GM12891 (cell line): ENCODE data around the gene DCAF15.
"Not testable (repeated sequence)": the region's sequence is repeated elsewhere in the genome, so short reads cannot be mapped to it uniquely, and the experiment has no call there.

Source experiments
- DNase-seq: peaks from one replicate; pipeline ENCODE4 v3.0.0; 2011; ENCODE audit warnings: low spot score; ENCODE audit not compliant: insufficient read length
- FAIRE-seq: peaks from 2 replicates; lab custom pipeline; 2011; peaks lifted over from hg19 to GRCh38; lab: Jason Lieb, UNC
- PAX5 ChIP-seq: IDR thresholded peaks from 2 replicates; pipeline ENCODE4 v1.6.1; 2011; ENCODE audit warnings: low read length, moderate library complexity, mild to moderate bottlenecking; ENCODE audit not compliant: insufficient read depth, severe bottlenecking
- POLR2A ChIP-seq: IDR thresholded peaks from 2 replicates; pipeline ENCODE4 v1.6.1; 2011; ENCODE audit warnings: low read depth, low read length, control low read depth
- POLR2AphosphoS5 ChIP-seq: IDR thresholded peaks from 2 replicates; pipeline ENCODE4 v1.6.1; 2011; ENCODE audit warnings: low read depth, low read length, control low read depth
- POU2F2 ChIP-seq: IDR thresholded peaks from 2 replicates; pipeline ENCODE4 v1.6.1; 2011; ENCODE audit warnings: low read depth, mild to moderate bottlenecking, control low read depth, low read length, moderate library complexity
- SPI1 ChIP-seq: IDR thresholded peaks from 2 replicates; pipeline ENCODE4 v1.6.1; 2011; ENCODE audit warnings: low read depth, low read length, control low read depth
- TAF1 ChIP-seq: IDR thresholded peaks from 2 replicates; pipeline ENCODE4 v1.6.1; 2011; ENCODE audit warnings: low read depth, low read length, control low read depth

Gene DCAF15

DNA sequence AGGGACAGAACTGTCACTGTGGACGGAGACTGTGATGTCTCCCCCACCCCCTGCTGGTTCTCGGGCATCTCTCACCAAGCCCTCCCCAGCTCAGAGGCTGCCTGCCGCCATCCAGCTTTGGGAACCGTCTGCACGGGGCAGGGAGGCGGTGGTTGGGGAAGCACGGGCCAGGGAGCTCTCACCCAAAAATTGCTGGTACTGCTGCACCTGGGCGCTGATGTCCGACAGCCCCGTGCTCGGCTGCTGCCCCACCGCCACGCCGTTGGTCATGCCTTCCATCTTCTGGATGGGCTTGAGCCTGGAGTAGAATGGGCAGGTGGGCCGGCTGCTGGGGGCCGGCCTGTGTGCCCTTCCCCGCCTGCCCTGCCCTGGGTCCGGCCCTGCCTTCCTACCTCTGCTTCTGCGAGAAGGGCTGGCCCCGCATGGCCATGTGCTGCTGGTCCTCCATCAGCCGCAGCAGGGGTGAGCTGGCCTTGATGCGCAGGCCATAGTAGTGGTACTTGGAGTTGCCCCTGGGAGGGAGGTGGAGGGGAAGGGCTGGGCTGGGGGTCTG, 16.1 kb downstream of the DCAF15 start:
- no peak for DNase-seq
- FAIRE-seq = no peak
- TF ChIP-seq TAF1 = no peak
- no peak for TF ChIP-seq POLR2A
- TF ChIP-seq PAX5 = no peak
- TF ChIP-seq POLR2AphosphoS5 = no peak
- TF ChIP-seq POU2F2 = no peak
- no peak for TF ChIP-seq SPI1

GRCh38 chr19:13968999-13969398, 16.7 kb downstream of the DCAF15 start:
- no peak for DNase-seq
- no peak for FAIRE-seq
- TF ChIP-seq POU2F2 = no peak
- TF ChIP-seq TAF1 = no peak
- TF ChIP-seq POLR2AphosphoS5 = no peak
- TF ChIP-seq POLR2A = no peak
- no peak for TF ChIP-seq PAX5
- TF ChIP-seq SPI1 = no peak

DNA sequence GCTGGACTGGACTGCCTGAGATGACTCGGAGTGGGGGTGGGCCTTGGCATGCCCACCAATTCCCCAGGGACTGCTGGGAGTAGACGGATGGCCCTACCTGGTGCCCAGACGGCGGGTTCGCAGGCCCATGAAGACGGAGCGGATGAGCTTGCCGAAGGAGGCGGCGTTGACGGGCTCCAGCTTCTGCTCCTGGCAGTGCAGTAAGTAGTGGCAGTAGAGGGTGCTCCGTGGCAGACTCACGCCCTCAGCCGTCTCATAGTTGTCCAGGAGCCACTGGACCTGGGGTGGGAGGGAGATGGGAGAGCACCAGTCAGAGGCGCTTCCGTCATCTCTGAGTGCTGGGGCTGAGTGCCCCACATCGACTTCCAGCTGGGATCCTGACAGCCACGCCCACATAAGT, 17.6 kb downstream of the DCAF15 start:
- TF ChIP-seq SPI1 (no peak), TAF1 (no peak), POU2F2 (no peak), PAX5 (no peak), POLR2AphosphoS5 (no peak), POLR2A (no peak)
- no peak for FAIRE-seq
- no peak for DNase-seq

DNA sequence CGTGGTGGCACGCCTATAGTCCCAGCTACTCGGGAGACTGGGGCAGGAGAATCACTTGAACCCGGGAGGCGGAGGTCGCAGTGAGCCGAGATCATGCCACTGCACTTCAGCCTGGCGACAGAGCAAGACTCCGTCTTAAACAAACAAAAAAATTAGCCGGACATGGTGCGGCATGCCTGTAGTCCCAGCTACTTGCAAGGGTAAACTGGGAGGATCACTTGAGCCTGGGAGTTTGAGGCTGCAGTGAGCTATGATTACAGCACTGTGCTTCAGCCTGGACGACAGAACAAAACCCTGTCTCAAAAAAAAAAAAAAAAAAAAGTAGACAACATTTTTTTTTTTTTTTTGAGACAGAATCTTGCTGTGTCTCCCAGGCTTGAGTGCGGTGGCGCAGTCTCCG, 19.6 kb downstream of the DCAF15 start:
- DNase-seq, FAIRE-seq: not testable (repeated sequence)

DNA sequence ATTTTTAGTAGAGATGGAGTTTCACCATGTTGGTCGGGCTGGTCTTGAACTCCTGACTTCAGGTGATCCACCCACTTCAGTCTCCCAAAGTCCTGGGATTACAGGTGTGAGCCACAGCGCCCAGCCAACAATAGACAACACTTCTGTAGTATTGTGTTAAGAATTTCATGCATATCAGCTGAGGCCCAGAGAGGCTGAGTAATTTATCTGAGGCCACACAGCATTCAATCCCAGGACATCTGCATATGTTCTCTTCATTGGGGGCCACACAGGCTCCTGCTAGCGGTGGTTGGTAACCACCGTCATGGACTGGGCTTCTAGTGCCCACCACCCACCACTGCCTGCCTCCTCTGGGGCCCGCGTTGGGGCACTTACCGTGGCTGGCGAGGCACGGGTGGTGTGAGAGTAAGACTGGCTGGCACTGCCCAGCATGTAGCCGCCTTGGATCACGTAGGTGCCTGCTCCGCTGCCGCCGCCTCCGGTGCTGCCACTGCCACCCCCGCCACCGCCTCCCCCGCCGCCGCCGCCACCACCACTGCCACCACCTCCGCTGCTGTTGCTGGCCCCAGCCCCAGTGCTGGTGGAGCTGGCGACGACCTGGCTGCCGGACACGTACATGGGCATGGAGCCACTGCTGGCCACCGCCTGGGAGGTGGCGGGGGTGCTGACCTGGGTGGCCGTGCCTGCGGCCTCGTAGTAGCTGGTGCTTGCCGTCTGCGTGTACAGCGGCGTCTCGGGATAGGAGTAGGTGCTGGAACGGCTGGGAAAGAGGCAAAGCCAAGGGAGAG, 20.3 kb downstream of the DCAF15 start:
- FAIRE-seq (no peak), DNase-seq (no peak)
- TF ChIP-seq TAF1 (no peak), POLR2AphosphoS5 (no peak), POU2F2 (no peak), SPI1 (no peak), POLR2A (no peak), PAX5 (no peak)

DNA sequence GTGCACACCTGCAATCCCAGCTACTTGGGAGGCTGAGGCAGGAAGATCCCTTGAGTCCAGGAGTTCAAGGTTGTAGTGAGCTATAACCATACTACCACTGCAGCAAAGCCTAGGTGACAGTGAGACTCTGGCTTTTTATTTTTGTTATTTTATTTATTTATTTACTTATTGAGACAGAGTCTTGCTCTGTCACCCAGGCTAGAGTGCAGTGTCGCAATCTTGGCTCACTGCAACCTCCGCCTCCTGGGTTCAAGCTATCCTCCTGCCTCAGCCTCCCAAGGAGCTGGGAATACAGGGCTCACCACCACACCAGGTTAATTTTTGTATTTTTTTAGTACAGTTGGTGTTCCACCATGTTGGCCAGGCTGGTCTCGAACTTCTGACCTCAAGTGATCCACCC, 21.2 kb downstream of the DCAF15 start:
- not testable (repeated sequence) for DNase-seq, FAIRE-seq

DNA sequence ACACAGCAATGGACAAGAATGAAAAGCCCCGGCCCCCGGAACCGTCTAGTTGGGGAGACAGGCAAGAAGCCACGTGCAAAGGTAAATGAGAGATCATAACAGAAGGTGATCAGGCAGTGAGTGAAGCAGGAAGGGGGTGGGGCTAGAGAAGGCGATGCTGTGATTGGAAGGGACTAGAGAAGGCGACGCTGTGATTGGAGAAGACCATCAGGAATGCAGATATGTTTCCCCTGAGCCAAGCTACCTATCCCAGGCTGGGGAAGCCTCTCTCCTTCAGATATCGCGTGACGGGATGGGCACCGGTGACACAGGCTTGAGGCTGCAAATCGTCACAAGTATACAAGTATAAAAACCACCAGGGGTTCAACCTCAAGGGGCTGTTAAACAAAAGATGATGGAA, 21.8 kb downstream of the DCAF15 start:
- TF ChIP-seq POLR2AphosphoS5 (no peak), POLR2A (no peak), PAX5 (no peak), POU2F2 (no peak), TAF1 (no peak), SPI1 (no peak)
- FAIRE-seq (no peak), DNase-seq (no peak)

- FAIRE-seq (no peak), DNase-seq (no peak)
- TF ChIP-seq SPI1 (no peak), PAX5 (no peak), POLR2AphosphoS5 (no peak), TAF1 (no peak), POU2F2 (no peak), POLR2A (no peak)
Observed at GRCh38 chr19:13975870-13976269, 23.6 kb downstream of the DCAF15 start.

DNA sequence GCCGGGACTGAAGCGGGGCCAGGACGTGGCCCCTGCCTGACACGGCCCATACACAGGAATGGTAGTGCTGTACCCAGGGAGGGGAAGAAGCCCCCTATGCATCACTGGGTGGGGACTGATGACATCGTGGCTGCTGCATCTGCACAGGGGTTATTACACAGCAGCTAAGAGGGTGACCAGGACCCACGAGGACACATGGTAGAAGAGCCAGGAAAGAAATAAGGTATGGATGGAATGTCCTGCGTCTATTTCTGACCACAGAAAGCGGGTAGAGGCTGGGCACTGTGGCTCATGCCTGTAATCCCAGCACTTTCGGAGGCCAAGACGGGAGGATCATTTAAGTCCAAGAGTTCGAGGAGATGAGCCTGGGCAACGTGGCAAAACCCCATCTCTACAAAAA, 24.1 kb downstream of the DCAF15 start:
- DNase-seq (no peak), FAIRE-seq (no peak)
- TF ChIP-seq SPI1 = no peak
- no peak for TF ChIP-seq POLR2AphosphoS5
- no peak for TF ChIP-seq PAX5

DNA sequence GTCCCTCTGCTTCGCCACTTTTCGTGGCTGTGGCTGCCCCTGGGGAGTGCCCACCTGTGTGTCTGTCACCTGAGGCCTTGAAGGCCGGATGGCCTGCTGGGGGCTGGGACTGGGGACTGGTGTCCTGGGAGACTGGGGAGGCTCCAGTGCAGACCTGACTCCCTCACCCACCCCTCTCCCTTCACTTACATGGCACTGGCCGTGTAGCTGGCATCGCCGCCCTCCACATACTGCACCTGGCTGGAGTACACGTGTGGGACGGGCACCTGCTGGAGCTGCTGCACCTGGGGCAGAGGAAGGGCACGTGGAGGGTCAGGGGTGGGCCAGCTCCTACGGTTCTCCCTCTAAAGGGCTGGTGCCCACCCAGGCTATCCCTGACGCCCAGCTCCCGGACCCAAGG, 25.5 kb downstream of the DCAF15 start:
- TF ChIP-seq POLR2A (no peak), TAF1 (no peak), POU2F2 (no peak), POLR2AphosphoS5 (no peak), PAX5 (no peak)
- DNase-seq (no peak), FAIRE-seq (no peak)
